ENCODE measurements around the gene S100B.
A peak's percentile ranks its signal among the peaks of the same experiment; 100 is the strongest.
"Not testable (repeated sequence)": the region's sequence is repeated elsewhere in the genome, so short reads cannot be mapped to it uniquely, and the experiment has no call there.

S100B gene

DNA sequence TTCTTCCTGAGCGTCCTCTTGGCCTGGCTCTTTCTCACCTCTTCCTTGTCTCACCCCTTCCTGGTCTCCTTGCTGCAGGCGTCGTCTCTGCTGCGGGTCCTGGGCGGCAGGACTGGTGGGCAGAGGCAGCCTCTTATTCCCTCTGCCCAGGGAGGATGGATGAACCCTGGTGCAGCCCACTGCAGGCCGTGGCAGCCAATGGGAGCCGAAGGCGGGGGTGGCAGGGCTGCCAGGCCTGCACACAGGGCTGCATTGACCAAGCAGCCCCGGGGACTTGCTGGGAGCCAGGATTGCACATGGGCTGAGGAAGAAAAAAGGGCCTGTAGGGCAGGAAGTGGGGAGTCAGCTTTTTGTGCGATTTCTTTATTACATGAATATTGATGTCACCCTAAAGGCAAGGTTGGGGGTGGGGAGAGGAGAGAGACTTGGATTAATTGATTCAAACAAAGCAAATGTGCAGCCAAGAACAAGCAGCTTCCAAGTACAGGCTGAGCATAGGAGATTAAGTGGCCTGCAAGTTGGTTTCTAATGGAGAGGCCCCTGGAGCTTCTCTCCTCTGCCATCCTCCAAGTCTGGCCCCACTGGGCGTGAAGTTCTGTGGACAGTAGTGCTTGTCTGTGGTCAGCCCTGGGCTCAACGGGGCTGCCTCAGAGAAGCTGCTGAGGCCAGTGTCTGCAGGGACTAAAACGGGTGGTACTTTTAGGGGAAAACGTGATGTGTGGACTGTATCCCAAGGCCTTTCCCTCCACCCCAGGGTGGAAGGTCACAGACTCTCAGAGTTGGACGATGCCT is at the start of gene S100B:
Gene S100B, minus strand, starts transcription at position 108 of the 792 bp plus-strand sequence. CDS start 2,667 bp downstream, outside the sequence.
- DNase-seq (ENCODE audit: low read depth), result no peak

DNA sequence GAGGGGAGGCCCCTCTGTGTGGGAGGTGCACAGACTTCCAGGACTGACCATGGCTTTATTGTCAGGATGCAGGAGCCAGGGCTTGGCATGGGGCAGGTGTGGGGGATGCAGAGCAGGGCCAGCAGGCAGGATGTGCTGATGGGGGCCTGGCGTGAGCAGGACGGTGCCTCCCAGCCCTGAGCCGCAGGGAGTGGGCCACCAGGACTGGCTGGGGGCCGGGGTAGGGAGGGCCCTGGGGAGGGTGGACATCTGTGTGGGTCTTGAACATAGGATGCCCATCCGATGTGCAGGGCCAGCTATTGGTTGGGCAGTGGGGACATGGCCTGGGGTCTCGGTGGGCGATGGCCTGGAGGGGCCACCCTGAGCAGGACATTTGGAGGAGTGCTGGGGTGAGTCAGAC is 46.2 kb upstream of the S100B start:
- DNase-seq (ENCODE audit: low read depth), result no peak

DNA sequence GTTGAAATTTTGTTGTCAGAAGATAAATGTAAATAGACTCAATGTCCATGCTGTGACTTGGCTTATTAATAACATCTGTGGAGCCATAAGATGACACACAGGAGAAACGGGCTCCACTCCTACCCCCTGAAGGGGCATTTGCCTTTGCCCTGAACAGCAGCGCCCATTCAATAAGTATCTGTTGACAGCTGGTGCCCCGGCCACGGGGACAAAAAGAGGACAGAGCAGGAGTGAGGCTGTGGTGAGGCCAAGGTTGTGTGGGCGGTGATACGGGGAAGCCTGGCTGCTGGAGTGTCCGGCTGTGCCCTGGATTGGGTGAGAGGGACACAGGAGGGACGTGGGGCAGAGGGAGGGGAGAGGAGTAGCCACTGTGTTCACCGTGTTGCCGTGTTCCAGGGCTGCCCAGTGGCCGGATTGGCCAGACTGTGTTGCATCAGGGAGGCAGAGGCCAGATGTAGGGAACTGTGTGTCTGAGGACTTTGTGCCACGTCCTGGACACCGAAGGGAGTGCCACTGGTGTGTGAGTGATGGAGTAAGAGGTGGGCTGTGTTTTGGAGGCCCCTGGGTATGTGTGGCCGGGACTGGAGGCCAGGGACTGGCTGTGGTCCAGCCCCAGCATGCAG is 45.7 kb upstream of the S100B start:
- DNase-seq (ENCODE audit: low read depth), result no peak

DNA sequence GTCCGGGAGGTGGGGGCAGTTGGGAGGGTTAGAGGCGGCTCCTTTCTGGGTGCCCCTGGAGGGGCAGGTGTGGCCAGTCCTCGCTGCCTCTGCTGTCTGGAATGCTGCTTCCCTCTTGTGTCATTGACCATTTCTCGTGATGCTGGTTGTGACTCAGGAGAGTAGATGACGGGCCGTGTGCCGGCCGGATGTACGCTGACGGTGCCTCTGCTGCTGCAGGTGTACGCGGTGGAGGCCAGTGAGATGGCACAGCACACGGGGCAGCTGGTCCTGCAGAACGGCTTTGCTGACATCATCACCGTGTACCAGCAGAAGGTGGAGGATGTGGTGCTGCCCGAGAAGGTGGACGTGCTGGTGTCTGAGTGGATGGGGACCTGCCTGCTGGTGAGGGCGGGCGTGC is 44.5 kb upstream of the S100B start:
- DNase-seq (ENCODE audit: low read depth), result no peak

DNA sequence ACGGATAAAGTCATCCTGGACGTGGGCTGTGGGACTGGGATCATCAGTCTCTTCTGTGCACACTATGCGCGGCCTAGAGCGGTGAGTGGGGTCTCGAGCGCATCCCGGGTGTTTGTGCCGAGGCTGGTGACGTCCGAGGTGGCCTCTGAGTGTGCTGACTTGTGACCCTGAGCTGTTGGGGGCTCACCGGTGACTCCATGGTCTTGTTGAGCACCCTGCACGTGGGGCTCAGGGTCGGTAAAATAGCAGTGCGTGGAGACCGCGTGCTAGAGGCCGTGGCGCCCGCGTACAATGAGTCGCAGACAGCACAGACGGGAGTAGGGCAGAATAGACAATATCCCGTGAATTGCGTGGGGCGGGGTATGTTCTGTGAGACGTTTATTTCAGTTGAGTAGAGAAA is 43.7 kb upstream of the S100B start:
- no peak for DNase-seq (ENCODE audit: low read depth)

DNA sequence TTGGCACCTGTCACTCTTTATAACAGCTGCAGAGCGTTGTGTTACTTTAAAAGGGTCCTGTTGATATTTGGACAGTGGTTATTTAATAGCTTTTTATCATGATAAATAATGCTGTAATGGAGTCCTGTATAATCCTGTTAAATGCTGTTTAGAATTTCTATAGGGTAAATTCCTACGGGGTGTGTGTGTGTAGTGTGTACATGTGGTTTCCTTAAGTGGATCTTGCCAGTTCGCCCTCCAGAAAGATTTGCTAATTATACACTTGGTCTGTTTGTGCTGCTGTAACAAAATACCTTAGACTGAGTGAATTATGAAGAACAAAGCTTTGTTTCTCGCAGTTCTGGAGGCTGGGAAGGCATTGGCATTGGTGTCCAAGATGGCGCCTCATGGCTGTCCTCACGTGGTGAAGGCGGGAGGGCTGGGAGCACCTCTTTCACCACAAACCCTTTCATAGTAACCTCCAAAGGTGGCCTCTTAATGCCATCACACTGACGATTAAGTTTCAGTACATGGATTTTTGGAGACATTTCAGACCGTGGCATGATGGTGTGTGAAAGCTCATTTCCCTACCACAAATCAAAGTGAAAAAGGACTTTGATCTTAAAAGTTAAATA is 41.8 kb upstream of the S100B start:
- no peak for DNase-seq (ENCODE audit: low read depth)

DNA sequence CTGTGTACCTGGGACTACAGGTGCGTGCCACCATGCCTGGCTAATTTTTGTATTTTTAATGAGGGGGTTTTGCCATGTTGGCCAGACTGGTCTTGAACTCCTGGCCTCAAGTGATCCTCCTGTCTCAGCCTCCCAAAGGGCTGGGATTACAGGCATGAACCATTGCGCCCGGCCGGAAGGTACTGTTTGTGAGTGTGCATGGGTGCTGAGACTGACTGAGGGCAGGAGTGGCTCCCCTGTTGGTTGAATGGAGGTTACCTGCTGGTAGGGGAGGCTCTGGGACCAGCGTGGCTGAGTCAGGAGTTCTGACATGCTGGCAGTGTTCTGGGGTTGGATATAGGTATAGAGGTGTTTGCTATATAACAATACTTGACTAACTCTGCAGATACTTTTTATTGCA is 41.0 kb upstream of the S100B start:
- no peak for DNase-seq (ENCODE audit: low read depth)

DNA sequence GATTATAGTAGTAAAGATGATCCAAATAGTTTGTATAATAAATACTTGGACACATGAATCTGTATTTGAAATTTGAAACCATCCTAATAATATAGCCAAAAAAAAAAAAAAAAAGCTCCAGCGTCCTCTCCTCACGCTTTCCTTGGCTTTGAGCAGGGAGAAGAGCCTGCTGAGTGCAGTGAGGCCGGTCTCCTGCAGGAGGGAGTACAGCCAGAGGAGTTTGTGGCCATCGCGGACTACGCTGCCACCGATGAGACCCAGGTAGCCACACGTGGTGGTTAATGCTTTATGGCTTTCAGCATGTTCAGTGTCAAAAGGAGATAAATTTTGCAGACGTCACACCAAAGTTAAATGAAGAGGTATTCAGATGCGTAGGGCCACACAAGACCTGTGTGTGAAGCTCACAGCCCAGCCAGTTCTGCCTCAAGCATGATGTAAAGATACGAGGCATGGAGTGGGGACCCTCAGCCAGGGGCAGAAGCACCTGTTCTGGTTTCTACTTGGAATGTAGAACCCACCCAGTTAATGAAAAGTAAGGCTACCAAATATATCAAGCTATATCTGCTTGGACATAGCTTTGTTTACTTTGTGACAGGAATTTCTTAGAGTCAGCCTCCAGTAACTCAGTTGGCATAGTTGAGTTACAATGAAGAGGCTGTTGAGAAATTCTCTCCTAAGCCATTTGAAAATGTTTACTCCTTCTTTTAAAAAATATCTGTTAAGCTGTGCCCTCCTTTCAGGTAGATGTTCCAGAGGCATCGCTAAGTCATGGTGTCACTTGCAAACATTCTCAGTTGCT is 38.7 kb upstream of the S100B start:
- DNase-seq (ENCODE audit: low read depth), result no peak

DNA sequence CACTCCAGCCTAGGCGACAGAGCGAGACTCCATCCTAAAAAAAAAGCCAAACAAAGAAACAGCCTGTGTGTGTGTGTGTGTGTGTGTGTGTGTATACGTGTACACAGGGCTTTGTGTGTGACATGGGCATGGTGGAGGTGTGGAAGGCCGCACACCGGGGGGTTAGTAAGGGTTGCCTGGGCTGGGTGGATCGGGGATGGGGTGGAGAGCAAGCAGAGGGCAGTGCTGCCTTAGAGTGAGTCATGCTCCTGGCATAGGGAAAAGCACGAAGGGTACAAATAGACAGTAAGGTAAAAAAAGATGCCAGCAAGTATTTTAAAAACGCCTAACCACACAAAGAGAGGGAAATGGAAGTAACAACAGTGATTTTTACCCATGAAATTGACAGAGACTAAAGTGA is 36.8 kb upstream of the S100B start:
- no peak for DNase-seq (ENCODE audit: low read depth)

DNA sequence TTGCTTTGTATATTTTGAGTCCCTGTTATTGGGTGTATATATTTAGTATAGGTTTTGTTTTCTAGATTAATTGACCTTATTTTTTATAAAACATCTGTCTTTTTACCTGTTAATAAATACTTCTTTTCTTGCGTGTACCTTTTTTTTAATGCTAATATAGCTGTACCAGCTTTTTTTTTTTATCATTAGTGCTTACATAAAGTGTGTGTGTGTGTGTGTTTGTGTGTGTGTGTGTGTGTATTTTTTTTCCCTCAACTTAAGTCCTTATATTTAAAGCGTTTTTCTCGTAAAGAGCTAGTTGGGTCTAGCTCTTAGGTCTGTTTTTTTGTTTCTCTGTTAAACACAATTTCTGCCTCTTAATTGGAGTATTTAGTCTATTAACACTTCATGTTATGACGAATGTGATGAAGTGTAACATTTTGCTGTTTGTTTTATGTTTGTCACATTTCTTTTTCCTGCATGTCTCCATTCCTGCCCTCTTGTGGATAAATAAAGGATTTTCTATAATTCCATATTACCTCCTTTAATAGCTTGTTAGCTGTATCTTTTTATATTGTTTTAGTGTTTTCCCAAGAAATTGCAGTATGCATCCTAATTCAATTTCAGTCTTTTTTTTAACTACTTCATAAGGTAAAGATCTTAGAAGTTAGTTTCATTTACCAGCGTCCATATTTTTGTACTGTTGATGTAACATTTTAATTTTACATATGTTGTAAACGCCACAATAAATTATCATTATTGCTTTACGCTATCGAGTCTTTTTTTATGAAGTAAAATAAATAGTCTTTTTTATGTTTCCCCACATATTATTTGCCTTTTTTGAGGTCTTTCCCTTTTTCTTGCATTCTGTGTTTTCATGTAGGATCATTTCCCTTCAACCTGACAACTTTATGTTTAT is 34.9 kb upstream of the S100B start:
- no peak for DNase-seq (ENCODE audit: low read depth)

DNA sequence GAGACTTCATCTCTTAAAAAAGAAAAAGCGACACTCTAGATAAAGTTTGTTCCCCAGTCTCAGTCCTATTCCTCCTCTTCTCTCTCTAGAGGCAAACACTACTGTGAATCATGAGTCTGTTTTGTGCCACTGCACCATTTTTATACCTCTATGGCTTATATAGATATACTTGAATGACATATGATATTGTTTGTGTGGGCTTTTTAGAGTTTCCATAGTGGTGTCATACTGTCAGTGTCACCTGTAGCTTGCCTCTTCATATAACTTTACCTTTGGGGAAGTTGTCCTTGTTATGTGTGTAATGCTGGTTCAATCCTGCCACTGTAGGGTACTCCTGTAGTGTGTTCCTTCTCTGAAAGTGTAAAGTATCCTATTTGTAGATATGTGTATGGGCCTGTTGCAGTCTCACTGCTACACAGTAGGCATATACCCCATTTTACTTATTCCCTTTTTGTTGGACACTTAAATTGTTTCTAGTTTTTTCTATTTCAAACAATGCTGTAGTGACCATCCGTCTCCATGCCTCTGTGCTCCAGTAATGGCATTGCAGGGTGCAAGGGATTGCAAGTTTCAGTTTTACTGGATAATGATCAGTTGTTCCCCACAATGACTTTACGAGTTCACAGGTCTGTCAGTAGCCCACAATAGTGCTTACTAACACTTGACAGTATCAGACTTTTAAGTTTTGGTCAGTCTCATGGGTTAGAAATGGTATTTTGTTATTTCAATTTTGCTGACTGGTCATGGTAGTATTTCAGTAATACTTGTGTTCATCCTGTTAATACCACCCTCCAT is 33.3 kb upstream of the S100B start:
- no peak for DNase-seq (ENCODE audit: low read depth)

DNA sequence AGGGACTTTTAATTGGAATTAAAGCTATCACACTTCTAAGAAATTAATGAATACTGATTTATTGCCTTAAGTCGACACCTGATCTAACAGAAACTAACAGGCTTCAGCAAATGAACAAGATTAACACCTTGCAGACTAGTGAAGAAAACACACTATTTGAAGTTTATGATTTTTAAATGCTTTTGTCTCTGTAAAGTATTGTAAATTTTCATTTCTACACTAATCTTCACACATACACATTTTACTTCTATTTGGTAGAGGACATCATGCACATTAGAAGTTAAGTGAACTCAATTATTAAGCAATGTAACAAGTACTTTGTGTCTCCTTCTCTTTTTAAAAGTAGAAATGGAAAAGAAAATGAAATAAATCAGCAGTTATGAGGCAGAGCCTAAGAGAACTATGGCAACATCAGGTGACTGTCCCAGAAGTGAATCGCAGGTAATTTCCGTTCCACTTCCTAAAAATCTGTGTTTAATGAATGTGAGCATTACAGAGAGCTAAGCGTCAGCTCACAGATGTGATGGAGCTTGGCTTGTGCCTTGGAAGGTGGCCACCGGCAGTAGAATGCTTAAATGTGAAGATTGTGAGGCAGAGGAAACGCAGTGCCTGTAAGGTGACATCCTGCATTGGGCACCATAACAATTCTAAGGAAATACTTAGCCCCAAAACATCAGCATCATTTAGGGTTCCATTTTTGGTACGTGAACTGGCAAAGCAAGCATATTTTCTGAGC is 31.8 kb upstream of the S100B start:
- DNase-seq (ENCODE audit: low read depth), result no peak

DNA sequence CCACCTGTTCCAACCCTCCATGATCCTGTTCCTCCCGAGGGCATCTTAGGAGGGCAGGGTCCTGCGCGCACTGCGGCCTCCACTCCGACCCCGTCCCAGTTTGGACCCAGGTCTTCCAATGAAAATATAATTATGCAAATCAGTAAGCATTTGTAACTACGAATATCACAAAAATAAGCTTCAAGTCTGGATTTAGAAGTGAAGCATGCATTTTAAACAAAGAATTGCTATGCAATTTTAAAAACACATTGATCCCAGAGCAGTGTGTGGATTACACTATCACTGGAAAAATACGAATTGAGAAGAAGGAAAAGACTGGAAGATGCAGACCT is 31.3 kb upstream of the S100B start:
- DNase-seq (ENCODE audit: low read depth), result no peak

DNA sequence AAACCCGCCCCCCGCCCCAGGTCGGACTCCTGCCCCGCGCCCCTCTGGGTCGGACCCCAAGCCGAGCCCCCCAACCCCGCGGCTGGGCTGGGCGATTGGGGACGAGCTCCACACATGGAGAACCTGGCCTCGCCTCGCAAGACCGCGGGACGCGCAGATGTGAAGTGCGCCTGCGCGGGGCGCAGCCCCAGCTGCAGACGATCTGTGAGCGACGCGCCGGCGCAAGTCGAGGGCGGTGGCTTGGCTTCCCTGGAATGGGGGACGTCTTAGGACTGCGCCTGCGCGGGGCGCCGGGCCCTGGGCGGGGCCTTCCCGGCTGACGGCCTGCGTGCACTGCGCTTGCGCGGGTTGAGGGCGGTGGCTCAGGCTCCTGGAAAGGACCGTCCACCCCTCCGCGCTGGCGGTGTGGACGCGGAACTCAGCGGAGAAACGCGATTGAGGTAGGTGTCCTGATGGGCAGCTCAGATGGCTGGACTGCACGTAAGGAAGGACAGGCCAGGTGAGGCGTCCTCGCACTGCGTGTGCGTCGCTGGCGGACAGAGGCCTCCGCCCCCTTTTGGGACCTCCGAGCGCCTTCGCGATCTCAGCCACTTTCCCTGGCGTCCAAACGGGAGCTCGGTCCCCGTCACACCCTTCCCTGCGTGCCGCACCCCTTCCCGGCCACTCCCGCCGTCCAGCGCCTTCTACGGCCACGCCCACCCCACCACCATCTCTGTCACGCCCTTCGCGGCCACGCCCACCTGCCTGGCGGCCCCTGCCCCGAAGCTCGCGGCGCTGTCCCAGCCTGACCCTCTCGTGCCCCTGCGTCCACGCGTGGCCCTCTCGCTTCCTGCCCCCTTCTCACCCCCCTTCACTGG is 30.7 kb upstream of the S100B start, which contains the start of gene PRMT2:
Gene PRMT2, plus strand, starts transcription at position 351 of the 857 bp plus-strand sequence. CDS start 1,278 bp downstream, outside the sequence.
- peak; percentile 97 for DNase-seq (ENCODE audit: low read depth)

DNA sequence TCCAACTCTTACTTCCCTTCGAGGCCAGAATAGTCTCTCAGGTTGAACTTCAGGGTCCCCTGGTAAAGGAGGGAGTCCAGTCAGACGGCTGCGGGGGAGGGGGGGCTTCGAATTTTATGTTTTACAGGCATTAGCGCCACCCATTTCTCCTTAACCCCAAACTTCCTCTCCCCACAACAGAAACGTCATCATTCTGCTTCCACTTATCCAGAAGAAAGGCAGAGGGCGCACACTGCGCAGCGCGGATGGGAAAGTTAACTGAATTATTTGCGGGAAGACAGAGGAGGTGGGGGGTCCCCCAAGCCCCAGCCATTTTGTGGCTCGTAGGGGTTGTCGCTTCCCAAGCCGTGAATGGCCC is 30.1 kb upstream of the S100B start:
- DNase-seq (ENCODE audit: low read depth), result no peak

DNA sequence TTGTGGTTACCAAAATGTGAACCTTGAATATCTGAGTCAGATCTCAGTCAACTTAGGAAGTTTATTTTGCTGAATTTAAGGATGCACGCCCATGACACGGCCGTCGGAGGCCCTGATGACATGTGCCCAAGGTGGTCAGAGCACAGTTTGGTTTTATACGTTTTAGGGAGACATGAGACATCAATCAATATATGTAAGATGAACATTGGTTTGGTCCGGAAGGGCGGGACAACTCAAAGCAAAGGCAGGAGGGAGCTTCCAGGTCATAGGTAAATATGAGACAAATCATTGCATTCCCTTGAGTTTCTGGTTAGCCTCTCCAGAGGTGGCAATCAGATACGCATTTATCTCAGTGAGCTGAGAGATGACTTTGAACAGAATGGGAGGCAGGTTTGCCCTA is 29.5 kb upstream of the S100B start:
- DNase-seq (ENCODE audit: low read depth), result no peak

DNA sequence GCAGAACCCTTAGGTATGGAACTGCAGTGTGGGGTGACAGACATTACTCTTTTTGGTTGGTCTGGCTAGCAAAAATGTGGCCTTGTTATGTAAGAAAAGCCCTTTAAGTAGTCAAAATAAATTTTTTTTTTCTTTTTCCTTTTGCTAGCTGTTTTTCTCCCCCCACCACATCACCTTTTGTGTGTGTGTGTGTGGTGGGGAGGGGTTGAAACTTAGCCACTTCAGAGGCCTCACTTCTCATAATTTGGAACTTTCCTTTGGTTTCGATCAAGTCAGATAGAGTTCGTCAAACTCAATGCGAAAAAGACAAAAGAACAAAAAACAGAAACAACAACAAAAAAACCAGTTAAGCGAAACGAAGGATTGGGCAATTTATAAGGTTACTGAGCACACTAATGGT is 28.7 kb upstream of the S100B start:
- no peak for DNase-seq (ENCODE audit: low read depth)

DNA sequence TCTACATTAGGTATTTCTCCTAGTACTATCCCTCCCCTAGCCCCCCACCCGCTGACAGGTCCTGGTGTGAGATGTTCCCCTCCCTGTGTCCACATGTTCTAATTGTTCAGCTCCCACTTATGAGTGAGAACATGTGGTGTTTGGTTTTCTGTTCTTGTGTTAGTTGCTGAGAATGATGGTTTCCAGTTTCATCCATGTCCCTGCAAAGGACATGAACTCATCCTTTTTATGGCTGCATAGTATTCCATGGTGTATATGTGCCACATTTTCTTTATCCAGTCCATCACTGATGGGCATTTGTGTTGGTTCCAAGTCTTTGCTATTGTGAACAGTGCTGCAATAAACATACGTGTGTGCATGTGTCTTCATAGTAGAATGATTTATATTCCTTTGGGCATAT is 26.0 kb upstream of the S100B start:
- not testable (repeated sequence) for DNase-seq (ENCODE audit: low read depth)

DNA sequence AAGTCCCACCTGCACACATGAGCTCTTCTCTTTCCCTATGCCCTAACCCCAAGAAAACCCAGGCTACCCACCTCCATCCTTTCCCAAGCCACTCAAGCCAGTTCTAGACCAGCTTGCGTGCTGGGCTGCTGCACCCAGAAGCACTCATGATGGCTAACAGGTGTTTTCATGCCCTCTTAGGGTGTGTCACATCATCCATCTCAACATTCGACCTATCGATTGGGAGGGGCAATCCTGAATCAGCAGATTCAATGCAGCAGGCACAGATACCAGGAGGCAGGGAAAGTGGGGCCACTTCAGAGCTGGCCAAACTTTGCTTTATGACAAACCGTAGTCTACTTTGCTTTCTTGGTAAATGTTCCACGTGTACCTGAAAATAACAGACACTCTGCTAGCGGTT is 24.0 kb upstream of the S100B start:
- DNase-seq (ENCODE audit: low read depth), result no peak

All from stimulated activated CD4-positive, alpha-beta T cell treated with anti-CD3 and anti-CD28 coated beads, Interleukin-2, amount 100 ng/mL, for 4 hours (primary cell).